ENCODE measurements around the gene SPCS1.

Gene SPCS1

GRCh38 chr3:52733256-52733891, 27.5 kb downstream of the SPCS1 start:
- no peak for DNase-seq

- DNase-seq, result no peak
Measured at GRCh38 chr3:52739730-52740129, 33.8 kb downstream of the SPCS1 start.

GRCh38 chr3:52742418-52743041, 36.6 kb downstream of the SPCS1 start:
- peak; percentile 9 for DNase-seq

GRCh38 chr3:52743152-52743551, 37.2 kb downstream of the SPCS1 start:
- DNase-seq, result no peak

GRCh38 chr3:52743721-52744120, 37.8 kb downstream of the SPCS1 start:
- DNase-seq, result no peak

- no peak for DNase-seq
Measured at GRCh38 chr3:52752045-52752660, 46.2 kb downstream of the SPCS1 start.

GRCh38 chr3:52754373-52754772, 48.5 kb downstream of the SPCS1 start:
- DNase-seq, result no peak

- DNase-seq, result no peak
Measured at GRCh38 chr3:52756141-52756540, 50.2 kb downstream of the SPCS1 start.
